Gastrocnemius medialis (tissue), 4 donors: Measurements from ENCODE around the gene SPDYA. TPM values are rescaled to one million over a fixed set of nuclear protein-coding genes. Genes with fewer than 3 reads are reported as not detected.

ENCODE experiments used
- ATAC-seq, 2 donors: fragments of 150-250 bp; one replicate each; pipeline ENCODE4 v1.9.1; 2016
- DNase-seq, 2 donors: peaks; one replicate each; pipeline ENCODE4 v3.0.0-alpha.2; 2019
- H3K27ac ChIP-seq, 4 donors: fragments of 200-600 bp; sonication (generic); 1 replicate in 1 of 4; 2 replicates in 3 of 4; pipeline ENCODE4 v1.5.1; 2016 to 2018; ENCODE audit warnings: mild to moderate bottlenecking in 2 of 4, moderate library complexity in 1 of 4
- H3K27me3 ChIP-seq, 3 donors: fragments of 200-600 bp; sonication (generic) in 2 of 3; 1 replicate in 1 of 3; 2 replicates in 2 of 3; pipeline versions ENCODE4 v1.5.1 to v1.6.0; 2016 to 2019; ENCODE audit warnings: mild to moderate bottlenecking in 1 of 3, moderate library complexity in 1 of 3
- H3K36me3 ChIP-seq, 2 donors: fragments of 200-600 bp; sonication (generic) in 1 of 2; one replicate each; pipeline ENCODE4 v1.5.1; 2017 to 2018
- H3K4me1 ChIP-seq, 2 donors: fragments of 200-600 bp; sonication (generic) in 1 of 2; one replicate each; pipeline ENCODE4 v1.5.1; 2016 to 2017; ENCODE audit warnings: mild to moderate bottlenecking in 2 of 2
- H3K4me3 ChIP-seq, 4 donors: fragments of 200-600 bp; sonication (generic) in 3 of 4; 1 replicate in 1 of 4; 2 replicates in 3 of 4; pipeline ENCODE4 v1.5.1; 2016 to 2019; ENCODE audit warnings: mild to moderate bottlenecking in 2 of 4
- H3K9me3 ChIP-seq, 3 donors: fragments of 200-600 bp; sonication (generic) in 2 of 3; 1 replicate in 1 of 3; 2 replicates in 2 of 3; pipeline ENCODE4 v1.5.1; 2016 to 2019
- POLR2A ChIP-seq, 2 donors: fragments of 450-650 bp; IDR thresholded peaks; one replicate each; pipeline ENCODE4 v1.6.1; 2017; ENCODE audit warnings: antibody characterized with exemption in 2 of 2, mild to moderate bottlenecking in 2 of 2, moderate library complexity in 2 of 2
- in situ Hi-C, 4 donors: fragments of 200-750 bp; cut with MboI; loops; one replicate each; pipeline versions ENCODE4 v1.15.0 to v1.8.0; 2017; ENCODE audit warnings: low sequenced_read_pairs in 4 of 4
- intact Hi-C: fragments of 100-400 bp; cut with DNase I; formaldehyde crosslinking; loops from one replicate; pipeline ENCODE4 v1.15.1; 2023; ENCODE audit warnings: low total_unique reads
- total RNA-seq, 4 donors: library from RNA; depleted of rRNA; stranded (reverse); fragments of >200 nt; gene quantifications; one replicate each; pipeline versions ENCODE4 v1.1.0 to v1.2.3, GENCODE V29; 2016
- TF ChIP-seq, protein P1 (sequence below), 5 experiments: fragments of 450-650 bp in 3 of 5; fragments of 200-600 bp in 2 of 5; sonication (generic) in 2 of 5; IDR thresholded peaks in 4 of 5; conservative IDR thresholded peaks in 1 of 5; 1 replicate in 4 of 5; 2 replicates in 1 of 5; pipeline ENCODE4 v1.5.1; 2016 to 2019; ENCODE audit warnings: antibody characterized with exemption in 5 of 5, mild to moderate bottlenecking in 3 of 5, moderate library complexity in 3 of 5

SPDYA gene
- total RNA-seq, 4 donors from 2014 or later = 0.31 TPM; not detected in 3

DNA sequence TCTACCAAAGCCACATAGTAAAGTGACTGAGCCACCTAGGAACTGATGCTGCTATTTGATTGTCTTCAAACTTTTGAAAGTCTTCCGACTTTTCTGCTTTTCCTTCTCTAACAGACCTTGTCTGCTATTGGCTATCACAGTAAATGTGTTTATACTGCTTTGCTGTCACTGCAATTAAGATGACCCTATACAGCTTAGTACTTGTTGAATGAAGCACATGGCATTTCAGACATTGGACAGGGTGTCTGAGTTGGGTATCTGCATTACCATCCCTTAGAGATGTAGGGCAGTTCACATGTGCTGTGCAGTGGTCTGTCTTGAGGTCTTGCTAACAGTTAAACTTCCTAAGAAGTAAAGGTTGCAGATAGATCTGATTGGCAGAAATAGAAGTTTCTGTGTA, 87.4 kb downstream of the SPDYA start:
- no peak for TF ChIP-seq POLR2A (IDR thresholded peaks at IDR 0.05)
- TF ChIP-seq, protein P1, sequence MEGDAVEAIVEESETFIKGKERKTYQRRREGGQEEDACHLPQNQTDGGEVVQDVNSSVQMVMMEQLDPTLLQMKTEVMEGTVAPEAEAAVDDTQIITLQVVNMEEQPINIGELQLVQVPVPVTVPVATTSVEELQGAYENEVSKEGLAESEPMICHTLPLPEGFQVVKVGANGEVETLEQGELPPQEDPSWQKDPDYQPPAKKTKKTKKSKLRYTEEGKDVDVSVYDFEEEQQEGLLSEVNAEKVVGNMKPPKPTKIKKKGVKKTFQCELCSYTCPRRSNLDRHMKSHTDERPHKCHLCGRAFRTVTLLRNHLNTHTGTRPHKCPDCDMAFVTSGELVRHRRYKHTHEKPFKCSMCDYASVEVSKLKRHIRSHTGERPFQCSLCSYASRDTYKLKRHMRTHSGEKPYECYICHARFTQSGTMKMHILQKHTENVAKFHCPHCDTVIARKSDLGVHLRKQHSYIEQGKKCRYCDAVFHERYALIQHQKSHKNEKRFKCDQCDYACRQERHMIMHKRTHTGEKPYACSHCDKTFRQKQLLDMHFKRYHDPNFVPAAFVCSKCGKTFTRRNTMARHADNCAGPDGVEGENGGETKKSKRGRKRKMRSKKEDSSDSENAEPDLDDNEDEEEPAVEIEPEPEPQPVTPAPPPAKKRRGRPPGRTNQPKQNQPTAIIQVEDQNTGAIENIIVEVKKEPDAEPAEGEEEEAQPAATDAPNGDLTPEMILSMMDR (IDR thresholded peaks at IDR 0.05 in 4 of 5, conservative IDR thresholded peaks at IDR 0.05 in 1 of 5) = no peak
- in situ Hi-C loops (loop anchor here in 1 of 4 donors (25.0 kb wide), 1 partner anchor 336 kb away; no protein-coding TSS in a partner anchor), intact Hi-C loops (loop anchor here (5.0 to 10.0 kb wide), 3 partner anchors 114 to 1247 kb away; partner anchors contain the start of gene YPEL5)
- Histone ChIP-seq H3K27me3 (no peaks in the 10 kb centered on the region), H3K9me3 (no peaks in the 10 kb centered on the region), H3K27ac (peak overlapping the region in 1 of 4 donors; percentile 88), H3K4me3 (no peak overlapping the region), H3K36me3 (peaks cover 0 to 5% of the 10 kb centered on the region in 2 donors), H3K4me1 (peaks cover 30 to 54% of the 10 kb centered on the region in 2 donors)
- DNase-seq (no peak), ATAC-seq (no peak)

Other genes starting within 250 kb of the SPDYA start
- gene PPP1CB, start 59.0 kb upstream of the SPDYA start, total RNA-seq = 100 to 1,000 TPM; 230 to 419 (median 317) TPM
- 10 to 100 TPM in 3 of 4 donors, 1 to 10 TPM in 1; 5.8 to 15.2 (median 13.5) TPM for gene TRMT61B, start 59.5 kb downstream of the SPDYA start, total RNA-seq
- 100 to 1,000 TPM in 1 of 4 donors, 10 to 100 TPM in 3; 73.5 to 105 (median 81.1) TPM for gene WDR43, start 83.8 kb downstream of the SPDYA start, total RNA-seq
- 10 to 100 TPM in 3 of 4 donors, 1 to 10 TPM in 1; 6.4 to 64.4 (median 24.3) TPM for gene TOGARAM2, start 170.5 kb downstream of the SPDYA start, total RNA-seq